Spleen (tissue), 7 donors: ENCODE data around the gene EML6.

ENCODE experiments used
- CTCF ChIP-seq, 11 experiments: fragments of 200-600 bp in 7 of 11; fragments of 450-650 bp in 4 of 11; sonication (generic) in 4 of 11; IDR thresholded peaks in 8 of 11; conservative IDR thresholded peaks in 3 of 11; 1 replicate in 7 of 11; 2 replicates in 4 of 11; pipeline versions ENCODE4 v1.4.0 to v1.8.0; 2016 to 2021; ENCODE audit warnings: antibody characterized with exemption in 11 of 11, inconsistent platforms in 4 of 11, mild to moderate bottlenecking in 1 of 11
- POLR2A ChIP-seq, 3 donors: fragments of 450-650 bp; IDR thresholded peaks; one replicate each; pipeline ENCODE4 v1.5.1; 2017; ENCODE audit warnings: antibody characterized with exemption in 3 of 3, mild to moderate bottlenecking in 1 of 3
- donor health status: DM: no; HTN: no; CAD: no; lungs with moderate emphysema.
- donor health status: DM: no; HTN: no; CAD: no.
- donor health status: DM: no; HTN: no; CAD: no.

GRCh38 chr2:54941248-54941984 is 218.0 kb downstream of the EML6 start:
- TF ChIP-seq CTCF (IDR thresholded peaks at IDR 0.05 in 8 of 11, conservative IDR thresholded peaks at IDR 0.05 in 3 of 11) (no peak), POLR2A (IDR thresholded peaks at IDR 0.05) (no peak)
